GM08714 (cell line): ENCODE data around the gene SYNPO2.
A peak's percentile ranks its signal among the peaks of the same experiment; 100 is the strongest.

Experiments used
- H3K4me3 ChIP-seq: fragments of 200-500 bp; sonication (Bioruptor generic); 2 replicates; pipeline ENCODE4 v1.5.1; 2014; ENCODE audit warnings: mild to moderate bottlenecking, low read length, inconsistent platforms
- ZNF274 ChIP-seq: IDR thresholded peaks from 2 replicates; pipeline ENCODE4 v1.6.1; 2012; ENCODE audit warnings: mild to moderate bottlenecking, low read depth, low read length

Gene SYNPO2

GRCh38 chr4:118888666-118889311 lies at the start of gene SYNPO2:
Gene SYNPO2, plus strand, starts transcription at chr4:118888854. Its CDS starts 183 bp downstream, at chr4:118889037.
- H3K4me3 ChIP-seq: peak within 1 kb of the TSS; percentile 37; the same call in 1 of the 2 replicates
- TF ChIP-seq ZNF274: no peak

GRCh38 chr4:118839221-118839927 lies 49.3 kb upstream of the SYNPO2 start:
- no peak for TF ChIP-seq ZNF274
- H3K4me3 ChIP-seq: no peak overlapping the region

GRCh38 chr4:118842055-118842454 lies 46.6 kb upstream of the SYNPO2 start:
- no peak overlapping the region for H3K4me3 ChIP-seq
- no peak for TF ChIP-seq ZNF274

GRCh38 chr4:118843237-118843636 lies 45.4 kb upstream of the SYNPO2 start:
- no peak overlapping the region for H3K4me3 ChIP-seq
- TF ChIP-seq ZNF274: no peak

- no peak for TF ChIP-seq ZNF274
- no peak overlapping the region for H3K4me3 ChIP-seq
Measured at GRCh38 chr4:118845552-118846050, 43.1 kb upstream of the SYNPO2 start.

GRCh38 chr4:118846979-118847378 lies 41.7 kb upstream of the SYNPO2 start:
- TF ChIP-seq ZNF274: no peak
- no peak overlapping the region for H3K4me3 ChIP-seq

GRCh38 chr4:118848242-118848641 lies 40.4 kb upstream of the SYNPO2 start:
- TF ChIP-seq ZNF274: no peak
- no peak overlapping the region for H3K4me3 ChIP-seq

- H3K4me3 ChIP-seq: no peak overlapping the region
- TF ChIP-seq ZNF274: no peak
Measured at GRCh38 chr4:118848901-118849300, 39.8 kb upstream of the SYNPO2 start.

- peak overlapping the region; percentile 90 for H3K4me3 ChIP-seq
Measured at GRCh38 chr4:118849867-118850487, 38.7 kb upstream of the SYNPO2 start.

GRCh38 chr4:118850488-118851173 lies 38.0 kb upstream of the SYNPO2 start:
- H3K4me3 ChIP-seq: peak overlapping the region; percentile 90
- TF ChIP-seq ZNF274: no peak

More at GRCh38 chr4:118849867-118850487, 38.7 kb upstream of the SYNPO2 start:
- no peak for TF ChIP-seq ZNF274

GRCh38 chr4:118857760-118858159 lies 30.9 kb upstream of the SYNPO2 start:
- TF ChIP-seq ZNF274: no peak
- H3K4me3 ChIP-seq: no peak overlapping the region

GRCh38 chr4:118858779-118859178 lies 29.9 kb upstream of the SYNPO2 start:
- no peak for TF ChIP-seq ZNF274

GRCh38 chr4:118865091-118865708 lies 23.5 kb upstream of the SYNPO2 start:
- H3K4me3 ChIP-seq: no peak overlapping the region
- no peak for TF ChIP-seq ZNF274

More at GRCh38 chr4:118858779-118859178, 29.9 kb upstream of the SYNPO2 start:
- H3K4me3 ChIP-seq: no peak overlapping the region

- TF ChIP-seq ZNF274: no peak
- H3K4me3 ChIP-seq: no peak overlapping the region
Measured at GRCh38 chr4:118866442-118866841, 22.2 kb upstream of the SYNPO2 start.
